Muscle of back (tissue), 11 donors: ENCODE data around the gene CEND1. TPM values are rescaled to one million over a fixed set of nuclear protein-coding genes. Genes with fewer than 3 reads are reported as not detected.

Source experiments
- DNase-seq, 3 donors: peaks; one replicate each; pipeline versions ENCODE4 v3.0.0 to v3.0.0-alpha.2; 2013
- polyA plus RNA-seq, 10 donors: library from polyadenylated mRNA; unstranded; fragments of 120-200 nt; gene quantifications; one replicate each; pipeline ENCODE4 v1.2.1, GENCODE V29; 2013; ENCODE audit not compliant: insufficient read length in 10 of 10

Gene CEND1
- polyA plus RNA-seq, 10 donors = 0.35 to 1.0 (median 0.60) TPM

- DNase-seq = no peak
Observed at GRCh38 chr11:779955-780532, 9.8 kb downstream of the CEND1 start.

GRCh38 chr11:778976-779954 lies 10.6 kb downstream of the CEND1 start:
- no peak for DNase-seq

GRCh38 chr11:777288-778255 lies 12.3 kb downstream of the CEND1 start, which contains the start of gene GATD1:
Gene GATD1, minus strand, starts transcription at chr11:777487. Its CDS starts 25 bp downstream, at chr11:777462.
- peak; percentile 90 to 97 (median 95) for DNase-seq

- peak in 1 of 3 donors; percentile 66 for DNase-seq
Observed at GRCh38 chr11:776561-777287, 13.2 kb downstream of the CEND1 start.

GRCh38 chr11:776263-776560 lies 13.7 kb downstream of the CEND1 start:
- no peak for DNase-seq

GRCh38 chr11:774873-775592 lies 14.9 kb downstream of the CEND1 start:
- DNase-seq = no peak

GRCh38 chr11:773830-774229 lies 16.1 kb downstream of the CEND1 start:
- DNase-seq = no peak

GRCh38 chr11:773425-773824 lies 16.5 kb downstream of the CEND1 start:
- DNase-seq = peak in 1 of 3 donors; percentile 1

- peak in 1 of 3 donors; percentile 3 for DNase-seq
Observed at GRCh38 chr11:772429-773390, 17.2 kb downstream of the CEND1 start.

- peak in 1 of 3 donors; percentile 1 for DNase-seq
Observed at GRCh38 chr11:771617-772204, 18.2 kb downstream of the CEND1 start.

GRCh38 chr11:770642-771616 lies 19.0 kb downstream of the CEND1 start:
- DNase-seq = peak in 1 of 3 donors; percentile 0

- DNase-seq = no peak
Observed at GRCh38 chr11:769887-770641, 19.8 kb downstream of the CEND1 start.

GRCh38 chr11:767238-767637 lies 22.7 kb downstream of the CEND1 start:
- no peak for DNase-seq

- DNase-seq = no peak
Observed at GRCh38 chr11:766936-767210, 23.0 kb downstream of the CEND1 start.

GRCh38 chr11:766106-766935 lies 23.6 kb downstream of the CEND1 start:
- no peak for DNase-seq

GRCh38 chr11:765802-766091 lies 24.1 kb downstream of the CEND1 start:
- no peak for DNase-seq
